GM12878 (cell line): ENCODE measurements around the gene AKT3. TPM values are rescaled to one million over a fixed set of nuclear protein-coding genes. Genes with fewer than 3 reads are reported as not detected.

Source experiments
- ATAC-seq: fragments of 200-7000 bp; cut with Tn5 transposase; 3 replicates; pipeline ENCODE4 v1.9.1; 2020; ENCODE audit warnings: mild to moderate bottlenecking, moderate library complexity
- BruUV-seq: library from RNA; stranded (reverse); fragments of 400-500 nt; replicated peaks from 2 replicates; lab custom pipeline; 2021; lab: Mats Ljungman, UMichigan
- CTCF ChIA-PET: fragments of 300-600 bp; sonication (Branson Sonifier 250); formaldehyde crosslinking; extraction: SDS; loops from one replicate; lab custom pipeline; 2021; ENCODE audit warnings: inconsistent platforms; lab: Yijun Ruan, JAX
- POLR2A ChIA-PET: fragments of 350-600 bp; formaldehyde crosslinking; extraction: SDS; loops from one replicate; lab custom pipeline; 2021; ENCODE audit warnings: inconsistent platforms; lab: Charles Lee
- RAD21 ChIA-PET: fragments of 300-600 bp; sonication (Branson Sonifier 250); formaldehyde crosslinking; loops from one replicate; lab custom pipeline; 2023; ENCODE audit warnings: antibody characterized with exemption; ENCODE audit not compliant: unreplicated experiment; lab: Charles Lee
- SMC1A ChIA-PET: fragments of 300-600 bp; sonication (Branson Sonifier 250); formaldehyde crosslinking; loops from one replicate; lab custom pipeline; 2023; ENCODE audit not compliant: unreplicated experiment, uncharacterized antibody; lab: Charles Lee
- DNase-seq: peaks from one replicate; pipeline ENCODE4 v3.0.0-alpha.2; 2011; ENCODE audit warnings: low read depth, low spot score
- FAIRE-seq: peaks from 3 replicates; lab custom pipeline; 2011; peaks lifted over from hg19 to GRCh38; lab: Jason Lieb, UNC
- H2AFZ ChIP-seq: 2 replicates; pipeline ENCODE4 v1.6.0; 2011; ENCODE audit warnings: low read depth, low read length, control low read depth; ENCODE audit not compliant: control insufficient read depth
- H3K27ac ChIP-seq: 2 replicates; pipeline ENCODE4 v1.5.1; 2011; ENCODE audit warnings: control low read depth; ENCODE audit not compliant: control insufficient read depth, insufficient read depth
- H3K27me3 ChIP-seq, 2 experiments: replicated peaks in 1 of 2; 2 replicates each; pipeline versions ENCODE4 v1.6.0 to v1.6.1; 2011; ENCODE audit warnings: low read length in 1 of 2; ENCODE audit not compliant: control insufficient read depth in 2 of 2, insufficient read depth in 2 of 2
- H3K36me3 ChIP-seq, 2 experiments: 2 replicates each; pipeline ENCODE4 v1.5.1; 2011; ENCODE audit warnings: low read length in 1 of 2; ENCODE audit not compliant: control insufficient read depth in 2 of 2, insufficient read depth in 2 of 2
- H3K4me1 ChIP-seq: 2 replicates; pipeline ENCODE4 v1.6.1; 2011; ENCODE audit warnings: mild to moderate bottlenecking, low read length, moderate library complexity, mixed read lengths; ENCODE audit not compliant: control insufficient read depth, insufficient read depth
- H3K4me2 ChIP-seq: 2 replicates; pipeline ENCODE4 v1.6.0; 2011; ENCODE audit warnings: control low read depth; ENCODE audit not compliant: control insufficient read depth, insufficient read depth
- H3K4me3 ChIP-seq: fragments of 200-600 bp; sonication (generic); 2 replicates; pipeline ENCODE4 v1.5.1; 2016
- H3K79me2 ChIP-seq: 2 replicates; pipeline ENCODE4 v1.6.0; 2011; ENCODE audit warnings: low read length; ENCODE audit not compliant: control insufficient read depth, insufficient read depth
- H3K9ac ChIP-seq: 2 replicates; pipeline ENCODE4 v1.8.0; 2011; ENCODE audit warnings: low read length, control low read depth, mixed read lengths; ENCODE audit not compliant: control insufficient read depth, insufficient read depth
- H3K9me3 ChIP-seq: replicated peaks from 3 replicates; pipeline ENCODE4 v1.5.1; 2011; ENCODE audit warnings: mild to moderate bottlenecking, low read length; ENCODE audit not compliant: control insufficient read depth, insufficient read depth
- H4K20me1 ChIP-seq: 2 replicates; pipeline ENCODE4 v1.6.0; 2011; ENCODE audit not compliant: control insufficient read depth, insufficient read depth
- CBFB ChIP-seq: IDR thresholded peaks from 2 replicates; pipeline ENCODE4 v1.6.1; 2016; ENCODE audit warnings: antibody characterized with exemption, low read depth
- EED ChIP-seq: sonication (generic); IDR thresholded peaks from 2 replicates; pipeline ENCODE4 v1.6.1; 2016; ENCODE audit warnings: antibody characterized with exemption, low read depth
- GATAD2B ChIP-seq: fragments of 450-650 bp; conservative IDR thresholded peaks from 2 replicates; pipeline ENCODE4 v1.6.1; 2017; ENCODE audit warnings: low read depth, mild to moderate bottlenecking, moderate library complexity
- IKZF1 ChIP-seq: fragments of 450-650 bp; conservative IDR thresholded peaks from 2 replicates; pipeline ENCODE4 v1.6.1; 2017; ENCODE audit warnings: antibody characterized with exemption, mild to moderate bottlenecking
- JUNB ChIP-seq: IDR thresholded peaks from 2 replicates; pipeline ENCODE4 v1.6.1; 2016; ENCODE audit warnings: antibody characterized with exemption, mild to moderate bottlenecking
- MEF2A ChIP-seq: IDR thresholded peaks from 2 replicates; pipeline ENCODE4 v1.6.1; 2011; ENCODE audit warnings: low read depth, mild to moderate bottlenecking, low read length, moderate library complexity; ENCODE audit not compliant: insufficient read depth
- POLR2AphosphoS5 ChIP-seq: IDR thresholded peaks from 2 replicates; pipeline ENCODE4 v1.6.1; 2011; ENCODE audit warnings: mild to moderate bottlenecking, low read length, inconsistent platforms
- RAD21 ChIP-seq: IDR thresholded peaks from 2 replicates; pipeline ENCODE4 v1.6.1; 2011; ENCODE audit warnings: mild to moderate bottlenecking, low read depth, low read length, moderate library complexity; ENCODE audit not compliant: insufficient read depth
- RAD51 ChIP-seq: fragments of 450-650 bp; IDR thresholded peaks from 2 replicates; pipeline ENCODE4 v1.6.1; 2016; ENCODE audit warnings: moderate library complexity, mild to moderate bottlenecking, inconsistent platforms
- SRF ChIP-seq, 2 experiments: IDR thresholded peaks; 2 replicates each; pipeline ENCODE4 v1.6.1; 2011; ENCODE audit warnings: low read depth in 2 of 2, low read length in 2 of 2, mild to moderate bottlenecking in 1 of 2, moderate library complexity in 1 of 2
- STAT1 ChIP-seq: fragments of 450-650 bp; conservative IDR thresholded peaks from 2 replicates; pipeline ENCODE4 v1.6.1; 2014; ENCODE audit warnings: antibody characterized with exemption, mild to moderate bottlenecking
- SUZ12 ChIP-seq: fragments of 200-600 bp; sonication (generic); IDR thresholded peaks from one replicate; pipeline ENCODE4 v1.6.1; 2018; ENCODE audit warnings: antibody characterized with exemption, mild to moderate bottlenecking; ENCODE audit not compliant: unreplicated experiment
- TCF7 ChIP-seq: IDR thresholded peaks from 2 replicates; pipeline ENCODE4 v1.6.1; 2014; ENCODE audit warnings: antibody characterized with exemption, borderline replicate concordance
- ZNF24 ChIP-seq: fragments of 450-650 bp; IDR thresholded peaks from 2 replicates; pipeline ENCODE4 v1.6.1; 2017; ENCODE audit warnings: antibody characterized with exemption, mild to moderate bottlenecking
- WGBS: methylation state at CpG from one replicate; pipeline ENCODE4 v1.1.6; 2016; ENCODE audit warnings: low lambda C conversion rate; ENCODE audit not compliant: insufficient replicate concordance, insufficient coverage; ENCODE audit errors: missing lambda C conversion rate; 5-methylcytosine and 5-hydroxymethylcytosine counted together
- in situ Hi-C: fragments of 300-500 bp; cut with MboI; formaldehyde crosslinking; loops from 9 replicates; pipeline ENCODE4 v1.14.3; 2018; ENCODE audit warnings: mixed read lengths
- intact Hi-C: fragments of 100-400 bp; cut with micrococcal nuclease; formaldehyde crosslinking; loops from one replicate; pipeline ENCODE4 v1.14.2; 2022; ENCODE audit not compliant: unreplicated experiment
- polyA plus RNA-seq, 11 experiments: library from polyadenylated mRNA; depleted of rRNA in 4 of 11; unstranded in 6 of 11; stranded (reverse) in 5 of 11; fragments of >200 nt; fragmentation: Nextera tagmentation in 4 of 11; fragmentation: Illumina TruSeq in 1 of 11; extraction: Ambion mirVana in 4 of 11; extraction: Trizol in 1 of 11; gene quantifications; 1 replicate in 1 of 11; 2 replicates in 10 of 11; pipeline versions ENCODE4 v1.2.1 to v1.2.3, GENCODE V29; 2011 to 2016; ENCODE audit warnings: inconsistent platforms in 2 of 11, missing spikeins in 2 of 11, low read depth in 1 of 11
- total RNA-seq, 4 experiments: library from RNA; depleted of rRNA in 3 of 4; stranded (reverse); fragments of >200 nt in 3 of 4; fragmentation: Illumina TruSeq in 1 of 4; extraction: Trizol in 1 of 4; gene quantifications; 2 replicates each; pipeline versions ENCODE4 v1.2.1 to v1.2.3, GENCODE V29; 2013 to 2021
- TF ChIP-seq, protein P1 (sequence below): fragments of 450-650 bp; IDR thresholded peaks from 2 replicates; pipeline ENCODE4 v1.6.1; 2014; ENCODE audit warnings: mild to moderate bottlenecking

Gene AKT3
- total and polyA plus RNA-seq, 10 of the 15 experiments (the other 5 are each of a cell fraction or from before 2014, with no cell fraction given), result 0.03 to 0.56 (median 0.19) TPM

DNA sequence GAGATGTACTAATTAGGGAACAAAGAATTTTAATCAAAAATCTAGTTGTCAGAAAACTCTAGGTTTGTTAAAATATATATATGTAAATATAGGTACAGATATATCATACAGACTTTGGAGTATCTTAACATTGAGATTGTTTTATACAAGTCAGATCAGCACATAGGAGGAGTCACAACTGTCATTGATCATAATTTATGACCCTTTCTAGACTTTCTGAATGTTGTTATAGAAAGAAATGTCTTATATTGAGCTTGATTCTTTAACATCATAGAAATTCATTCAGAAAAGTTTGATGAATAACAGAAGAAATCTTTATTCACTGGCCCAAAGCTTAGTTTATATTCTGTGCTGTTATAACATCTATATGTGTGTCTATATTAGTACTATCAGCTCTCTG, 408.4 kb downstream of the AKT3 start:
- SMC1A ChIA-PET, result no interaction called here
- POLR2A ChIA-PET, result no interaction called here
- CTCF ChIA-PET, result no interaction called here
- Histone ChIP-seq H3K27me3 (no peaks in the 10 kb centered on the region), H3K36me3 (no peaks in the 10 kb centered on the region), H2AFZ (no peak overlapping the region), H3K79me2 (no peaks in the 10 kb centered on the region), H4K20me1 (no peaks in the 10 kb centered on the region), H3K9ac (no peak overlapping the region), H3K4me1 (no peaks in the 10 kb centered on the region)
- ATAC-seq, result no peak
- in situ Hi-C loops, result no loop called here
- intact Hi-C loops, result no loop called here
- FAIRE-seq, result no peak
- no peak for DNase-seq
- no TSS peak for BruUV-seq
- TF ChIP-seq IKZF1 (no peak), SRF (IDR thresholded peaks at IDR 0.05; ENCODE audit: low read depth in 2 of 2, low read length in 2 of 2) (no peak), TCF7 (no peak), STAT1 (no peak), EED (no peak), JUNB (no peak), ZNF24 (no peak), CBFB (no peak)
- TF ChIP-seq, protein P1, sequence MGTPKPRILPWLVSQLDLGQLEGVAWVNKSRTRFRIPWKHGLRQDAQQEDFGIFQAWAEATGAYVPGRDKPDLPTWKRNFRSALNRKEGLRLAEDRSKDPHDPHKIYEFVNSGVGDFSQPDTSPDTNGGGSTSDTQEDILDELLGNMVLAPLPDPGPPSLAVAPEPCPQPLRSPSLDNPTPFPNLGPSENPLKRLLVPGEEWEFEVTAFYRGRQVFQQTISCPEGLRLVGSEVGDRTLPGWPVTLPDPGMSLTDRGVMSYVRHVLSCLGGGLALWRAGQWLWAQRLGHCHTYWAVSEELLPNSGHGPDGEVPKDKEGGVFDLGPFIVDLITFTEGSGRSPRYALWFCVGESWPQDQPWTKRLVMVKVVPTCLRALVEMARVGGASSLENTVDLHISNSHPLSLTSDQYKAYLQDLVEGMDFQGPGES, result no peak
- TF ChIP-seq, all 136 proteins: peak for 0
- Histone ChIP-seq H3K9me3 (no peaks in the 10 kb centered on the region), H3K4me3 (no peak overlapping the region), H3K27ac (no peak overlapping the region), H3K4me2 (no peak overlapping the region)
- RAD21 ChIA-PET, result no interaction called here

DNA sequence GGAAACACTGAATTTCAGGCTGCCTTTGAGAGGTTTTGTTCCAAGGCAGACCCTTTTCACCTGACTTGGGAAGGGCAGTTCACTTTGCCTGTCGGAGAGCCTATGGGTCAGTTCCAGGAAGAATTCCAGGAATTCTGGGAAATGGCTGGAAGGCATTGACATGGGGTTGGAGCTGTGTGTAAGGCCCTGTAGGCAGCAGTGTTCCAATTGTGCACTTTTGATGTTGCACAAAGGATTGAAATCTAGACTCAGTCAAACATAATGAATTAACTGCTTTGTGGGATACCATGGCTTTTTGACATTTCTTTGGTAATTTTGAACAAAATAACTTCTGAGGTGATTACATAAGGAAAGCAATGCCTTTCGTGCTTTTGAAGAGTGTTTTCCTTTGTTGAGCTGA, 409.6 kb downstream of the AKT3 start:
- ChIA-PET SMC1A (interaction anchor here (1.6 kb wide), 1 partner anchor 19 kb away, joined by 4 read pairs; no protein-coding TSS in a partner anchor), RAD21 (no interaction called here), CTCF (interaction anchor here (0.7 kb wide), 1 partner anchor 178 kb away, joined by 3 read pairs; no protein-coding TSS in a partner anchor), POLR2A (no interaction called here)
- Histone ChIP-seq H3K4me1 (no peaks in the 10 kb centered on the region), H3K9me3 (no peaks in the 10 kb centered on the region), H3K4me2 (no peak overlapping the region), H3K79me2 (no peaks in the 10 kb centered on the region), H2AFZ (no peak overlapping the region), H3K27ac (no peak overlapping the region), H3K9ac (no peak overlapping the region), H3K36me3 (no peaks in the 10 kb centered on the region)
- in situ Hi-C loops, result no loop called here
- DNase-seq, result no peak
- WGBS, result 71% methylated on average over 2 of the region's 2 CpGs
- no peak for TF ChIP-seq POLR2AphosphoS5
- no peak for TF ChIP-seq SUZ12
- no peak for TF ChIP-seq MEF2A
- TF ChIP-seq RAD21, result no peak
- no peak for TF ChIP-seq GATAD2B
- TF ChIP-seq RAD51, result no peak
- TF ChIP-seq, all 136 proteins: peak for 0
- no peak overlapping the region for H3K4me3 ChIP-seq
- no peaks in the 10 kb centered on the region for H3K27me3 ChIP-seq
- no peaks in the 10 kb centered on the region for H4K20me1 ChIP-seq
- FAIRE-seq (no peak), ATAC-seq (no peak)
- BruUV-seq, result no TSS peak
- intact Hi-C loops, result no loop called here
